ENCODE results near the gene FHL3. TPM values are rescaled to one million over a fixed set of nuclear protein-coding genes. Genes with fewer than 3 reads are reported as not detected.
A peak's percentile ranks its signal among the peaks of the same experiment; 100 is the strongest.

FHL3 gene
- total RNA-seq, 1 donor from 2014 or later = 22.4 TPM

DNA sequence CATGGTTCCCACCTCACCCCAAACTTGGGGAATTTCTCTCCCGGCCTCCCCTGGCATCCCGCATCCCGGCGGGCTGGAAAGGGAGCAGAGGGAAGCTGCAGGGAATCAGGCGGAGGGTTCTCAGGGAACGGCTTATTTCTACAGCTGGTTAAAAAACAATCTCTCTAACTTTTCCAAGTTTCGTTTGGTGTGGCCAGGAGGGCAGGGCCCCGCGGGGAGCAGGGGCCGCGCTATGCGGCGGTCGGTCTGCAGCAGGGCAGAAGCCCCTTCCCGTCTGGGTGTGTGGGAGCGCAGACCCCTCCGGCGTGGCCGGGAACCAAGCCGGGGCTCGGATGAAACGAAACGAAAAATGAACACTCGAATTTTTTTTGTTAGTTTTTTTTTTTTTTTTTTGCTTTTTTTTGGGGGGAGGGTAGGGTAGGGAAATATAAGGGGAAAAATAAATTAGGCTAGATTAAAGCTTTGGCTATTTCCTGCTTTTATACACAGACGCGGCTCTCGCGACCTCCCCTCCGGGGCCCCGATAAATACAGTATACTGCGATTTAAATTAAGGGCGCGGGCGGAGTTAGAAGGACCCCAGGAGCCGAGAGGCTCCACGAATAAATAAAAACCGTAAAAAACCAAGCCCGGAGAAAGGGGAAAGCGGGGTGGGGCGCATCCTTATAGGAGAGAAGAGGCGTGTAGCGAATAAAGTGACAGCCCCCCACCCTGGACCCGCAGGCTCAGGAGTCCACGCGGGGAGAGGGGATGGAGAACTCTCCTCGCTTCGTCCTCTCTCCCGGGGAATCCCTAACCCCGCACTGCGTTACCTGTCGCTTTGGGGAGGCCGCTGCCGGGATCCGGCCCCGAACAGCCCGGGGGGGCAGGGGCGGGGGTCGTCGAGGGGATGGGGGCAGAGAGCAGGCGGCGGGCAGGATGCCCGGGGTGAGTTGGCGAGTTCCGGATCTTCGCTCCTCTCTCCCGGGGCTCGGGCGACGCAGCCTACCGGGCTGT, 39.2 kb upstream of the FHL3 start:
- Histone ChIP-seq H3K4me1 (peaks cover 24% of the 10 kb centered on the region), H3K36me3 (no peaks in the 10 kb centered on the region), H3K27me3 (peaks cover 60% of the 10 kb centered on the region), H3K4me3 (peak overlapping the region; percentile 16), H3K27ac (no peak overlapping the region), H3K9me3 (no peaks in the 10 kb centered on the region)
- intact Hi-C loops (cut with DNase I) = no loop called here
- TF ChIP-seq, protein P1, sequence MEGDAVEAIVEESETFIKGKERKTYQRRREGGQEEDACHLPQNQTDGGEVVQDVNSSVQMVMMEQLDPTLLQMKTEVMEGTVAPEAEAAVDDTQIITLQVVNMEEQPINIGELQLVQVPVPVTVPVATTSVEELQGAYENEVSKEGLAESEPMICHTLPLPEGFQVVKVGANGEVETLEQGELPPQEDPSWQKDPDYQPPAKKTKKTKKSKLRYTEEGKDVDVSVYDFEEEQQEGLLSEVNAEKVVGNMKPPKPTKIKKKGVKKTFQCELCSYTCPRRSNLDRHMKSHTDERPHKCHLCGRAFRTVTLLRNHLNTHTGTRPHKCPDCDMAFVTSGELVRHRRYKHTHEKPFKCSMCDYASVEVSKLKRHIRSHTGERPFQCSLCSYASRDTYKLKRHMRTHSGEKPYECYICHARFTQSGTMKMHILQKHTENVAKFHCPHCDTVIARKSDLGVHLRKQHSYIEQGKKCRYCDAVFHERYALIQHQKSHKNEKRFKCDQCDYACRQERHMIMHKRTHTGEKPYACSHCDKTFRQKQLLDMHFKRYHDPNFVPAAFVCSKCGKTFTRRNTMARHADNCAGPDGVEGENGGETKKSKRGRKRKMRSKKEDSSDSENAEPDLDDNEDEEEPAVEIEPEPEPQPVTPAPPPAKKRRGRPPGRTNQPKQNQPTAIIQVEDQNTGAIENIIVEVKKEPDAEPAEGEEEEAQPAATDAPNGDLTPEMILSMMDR (IDR thresholded peaks at IDR 0.05) = no peak
- ATAC-seq (no peak), DNase-seq (peak; percentile 63)

DNA sequence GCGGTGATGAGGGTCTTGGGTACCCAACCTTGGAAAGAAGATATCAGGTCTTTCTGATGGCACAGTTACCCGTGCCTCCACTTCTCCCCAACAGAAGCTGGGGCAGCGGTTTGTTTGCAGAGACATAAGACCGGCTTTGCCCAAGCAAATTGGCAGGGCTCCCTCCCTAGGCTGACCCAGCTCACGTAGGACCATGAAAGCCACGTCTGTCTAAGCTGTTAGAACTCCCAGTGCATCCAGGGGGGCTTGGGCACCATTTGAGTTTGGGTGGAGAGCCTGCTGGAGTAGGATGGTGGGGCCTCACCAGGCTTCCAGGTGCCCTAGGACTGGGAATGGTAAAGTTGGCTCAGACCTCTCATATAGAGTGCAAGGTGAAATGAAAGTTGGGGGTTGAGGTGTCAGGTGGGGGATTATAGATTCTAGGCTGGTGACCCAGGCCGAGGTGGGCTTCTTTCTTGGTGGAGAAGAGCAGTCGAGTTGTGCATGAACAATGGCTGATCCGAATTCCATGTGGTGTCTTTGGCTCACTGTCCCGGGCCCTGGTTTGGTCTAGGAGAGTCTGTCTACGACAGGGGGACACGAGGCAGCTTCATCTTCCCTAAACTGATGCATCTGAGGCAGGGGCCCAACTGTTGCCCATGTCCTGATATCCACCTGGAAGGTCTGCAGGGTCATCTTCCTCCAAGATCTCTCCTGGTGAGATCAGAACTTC, 37.9 kb upstream of the FHL3 start:
- Histone ChIP-seq H3K36me3 (no peaks in the 10 kb centered on the region), H3K27ac (no peak overlapping the region), H3K4me1 (peaks cover 24% of the 10 kb centered on the region), H3K4me3 (no peak overlapping the region), H3K9me3 (no peaks in the 10 kb centered on the region), H3K27me3 (peaks cover 61% of the 10 kb centered on the region)
- intact Hi-C loops (cut with DNase I) = no loop called here
- ATAC-seq (no peak), DNase-seq (peak; percentile 48)
- TF ChIP-seq, protein P1 (IDR thresholded peaks at IDR 0.05) = no peak

DNA sequence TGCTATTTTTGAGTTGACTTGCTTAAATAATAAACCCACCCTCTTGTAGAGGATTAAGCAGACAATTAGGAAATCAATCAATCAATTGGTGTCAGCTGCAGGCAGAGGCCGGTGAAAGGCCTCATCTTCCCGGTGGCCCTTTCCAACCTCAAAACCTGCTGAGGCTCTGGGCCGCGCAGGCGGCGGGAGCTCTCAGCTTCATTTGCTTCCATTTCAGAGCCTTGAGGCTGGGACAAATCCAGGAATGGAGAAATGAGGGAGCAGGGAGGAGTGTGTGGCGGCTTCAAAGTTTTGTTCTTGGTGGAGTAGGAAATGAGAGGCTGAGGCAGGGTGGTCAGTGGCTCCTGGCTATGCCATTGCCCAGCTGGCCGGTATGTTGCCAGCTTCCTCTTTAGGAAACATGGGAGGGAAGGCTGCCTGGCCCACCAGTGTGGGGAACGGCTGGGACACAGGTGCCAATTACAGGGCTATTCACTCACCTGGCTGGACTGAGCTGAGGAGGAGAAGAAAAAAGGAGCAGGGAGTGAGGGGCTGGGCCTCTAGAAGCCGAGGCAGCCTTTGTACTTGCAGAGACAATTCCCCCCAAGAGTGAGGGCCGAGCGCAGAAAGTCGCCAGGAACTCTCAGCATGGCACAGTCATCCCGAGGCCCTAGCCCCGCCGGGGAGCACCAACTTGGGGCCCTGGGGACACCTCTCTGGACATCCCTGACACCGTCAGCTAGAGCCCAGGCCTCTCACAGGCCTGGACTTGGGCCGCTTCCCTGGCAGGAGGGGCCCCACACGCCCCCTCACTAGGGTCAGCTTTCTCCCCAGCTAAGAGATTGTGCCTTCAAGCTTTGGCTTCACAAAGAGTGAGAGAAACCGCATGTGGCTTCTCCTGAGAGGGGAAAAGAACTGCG, 36.9 kb upstream of the FHL3 start:
- peaks cover 61% of the 10 kb centered on the region for H3K27me3 ChIP-seq
- DNase-seq = peak; percentile 42

DNA sequence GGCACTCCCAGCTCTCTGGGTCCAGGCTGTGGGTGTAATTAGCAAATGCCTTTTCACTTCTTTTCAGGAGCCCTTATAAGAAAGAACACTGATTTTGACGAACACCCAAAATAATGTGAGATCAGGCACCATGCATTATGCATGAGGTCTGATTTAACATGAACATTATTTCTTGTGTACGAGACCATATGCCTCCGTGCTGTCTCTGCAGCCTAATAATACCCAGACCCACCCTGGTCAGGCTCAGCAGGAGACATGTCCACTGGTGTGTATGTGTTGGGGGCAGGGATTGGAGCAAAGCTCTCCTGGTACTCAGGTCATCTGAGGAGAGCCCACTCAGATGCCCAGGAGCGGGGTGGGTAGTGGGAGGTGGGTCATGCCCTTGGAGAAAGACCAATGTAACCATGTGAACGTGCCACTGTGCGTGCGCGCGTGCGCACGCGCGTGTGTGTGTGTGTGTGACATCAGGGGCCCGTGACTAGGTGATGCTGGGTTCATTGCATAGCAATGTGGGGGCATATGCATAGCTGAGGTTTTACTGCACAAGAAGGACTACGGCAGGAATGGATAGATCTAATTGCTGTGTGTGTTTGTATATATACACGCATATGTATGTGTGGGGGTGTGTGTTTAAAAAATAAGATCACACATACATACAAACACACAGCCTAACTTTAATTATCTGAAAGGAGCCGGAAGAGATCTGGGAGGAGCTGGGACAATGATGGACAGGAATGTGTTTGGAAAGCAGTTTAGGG, 34.2 kb upstream of the FHL3 start:
- DNase-seq (no peak), ATAC-seq (no peak)
- no peak overlapping the region for H3K27ac ChIP-seq
- H3K27me3 ChIP-seq = peaks cover 49% of the 10 kb centered on the region
- H3K9me3 ChIP-seq = no peaks in the 10 kb centered on the region
- H3K4me1 ChIP-seq = peaks cover 6% of the 10 kb centered on the region
- no peak overlapping the region for H3K4me3 ChIP-seq
- intact Hi-C loops (cut with DNase I) = no loop called here
- TF ChIP-seq, protein P1 (IDR thresholded peaks at IDR 0.05) = no peak
- H3K36me3 ChIP-seq = no peaks in the 10 kb centered on the region

More for the DNA sequence above, 36.9 kb upstream of the FHL3 start:
- no peak overlapping the region for H3K4me3 ChIP-seq
- no peaks in the 10 kb centered on the region for H3K36me3 ChIP-seq
- H3K9me3 ChIP-seq = no peaks in the 10 kb centered on the region
- H3K4me1 ChIP-seq = peaks cover 16% of the 10 kb centered on the region
- ATAC-seq = no peak
- TF ChIP-seq, protein P1 (IDR thresholded peaks at IDR 0.05) = no peak
- no peak overlapping the region for H3K27ac ChIP-seq
- intact Hi-C loops (cut with DNase I) = no loop called here

Data from upper lobe of right lung (tissue), 1 donor.